Measurements from ENCODE around the gene PXDC1. TPM values are rescaled to one million over a fixed set of nuclear protein-coding genes. Genes with fewer than 3 reads are reported as not detected.

PXDC1 gene
- total RNA-seq, 1 donor from 2014 or later, result 103 TPM

DNA sequence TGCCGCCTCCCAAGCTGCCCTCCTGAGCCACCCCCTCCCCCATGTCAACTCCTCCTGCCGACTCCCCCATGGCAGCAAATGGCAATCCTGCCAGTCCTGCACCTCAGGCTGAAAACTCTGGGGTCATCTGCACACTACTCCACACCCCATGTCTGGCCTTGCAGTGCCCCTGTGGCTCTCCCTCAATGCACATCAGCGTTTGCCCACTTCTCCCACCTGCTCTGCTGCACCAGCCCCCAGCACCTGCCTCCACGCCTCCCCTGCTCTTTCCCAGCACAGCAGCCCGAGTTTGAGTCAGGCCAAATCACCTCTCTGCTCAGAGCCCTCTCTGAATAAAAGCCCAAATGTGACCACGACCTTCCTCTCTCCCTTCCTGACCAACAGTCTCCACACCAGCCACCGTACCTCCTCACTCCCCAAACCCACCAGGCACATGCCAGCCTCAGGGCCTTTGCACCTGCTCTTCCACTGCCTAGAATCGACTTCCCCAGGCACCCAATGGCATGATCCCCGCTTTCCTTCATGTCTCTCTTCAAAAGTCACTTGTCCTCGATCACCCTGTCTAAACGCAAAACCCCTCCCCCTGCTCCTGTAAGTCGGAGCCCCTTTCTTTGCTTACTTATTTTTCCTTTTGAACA lies 4.3 kb downstream of the PXDC1 start:
- DNase-seq (ENCODE audit: low read depth in 2 of 2), result peak in 1 of 2 donors; percentile 42

DNA sequence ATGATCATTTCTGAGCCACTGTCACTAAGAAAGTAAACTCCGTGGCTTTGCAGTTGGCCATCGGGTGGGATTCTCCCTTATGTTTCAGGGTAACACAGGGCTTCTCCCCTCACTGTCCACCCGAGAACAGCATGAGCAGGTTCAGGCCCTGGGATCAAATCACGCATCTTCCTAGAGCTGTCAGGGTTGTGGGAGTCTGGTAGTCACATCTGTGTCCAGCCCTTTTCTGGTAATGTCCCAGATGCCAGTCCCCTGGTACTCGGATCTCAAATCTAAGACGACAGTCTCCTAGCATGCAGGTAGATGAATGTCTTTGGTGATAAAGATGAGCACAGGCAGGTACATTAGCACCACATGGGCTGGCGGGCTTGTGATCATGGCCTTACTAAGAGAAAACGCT lies 4.8 kb downstream of the PXDC1 start:
- DNase-seq (ENCODE audit: low read depth in 2 of 2), result no peak

DNA sequence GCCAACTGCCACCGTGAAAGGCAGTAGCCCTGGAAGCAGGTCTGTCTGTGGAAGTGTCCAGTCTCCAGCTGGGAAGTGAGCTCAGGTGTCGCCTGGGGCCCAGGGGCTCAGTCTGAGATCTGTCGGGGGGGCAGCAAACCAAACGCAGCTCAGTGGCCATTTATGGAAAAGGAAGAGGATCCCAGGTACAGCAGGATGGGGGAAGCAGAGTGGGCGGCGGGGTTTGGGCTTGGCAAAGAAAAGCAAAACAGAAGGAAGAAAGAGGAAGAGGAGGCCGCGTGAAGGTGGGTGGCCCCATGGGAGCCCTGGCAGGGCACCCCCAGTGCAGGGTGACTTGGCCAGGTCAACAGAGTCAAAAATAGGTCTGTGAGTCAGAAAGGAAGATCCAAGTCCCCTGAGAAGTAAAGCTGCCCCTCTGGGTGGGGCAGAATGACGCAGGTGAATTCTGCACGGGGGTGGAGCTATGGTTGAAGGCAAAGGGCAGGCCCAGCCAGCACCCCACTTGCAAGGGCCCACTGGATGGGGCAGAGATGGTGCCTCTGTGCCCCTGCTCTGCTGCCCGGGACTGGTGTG lies 5.3 kb downstream of the PXDC1 start:
- DNase-seq (ENCODE audit: low read depth in 2 of 2), result peak in 1 of 2 donors; percentile 17

DNA sequence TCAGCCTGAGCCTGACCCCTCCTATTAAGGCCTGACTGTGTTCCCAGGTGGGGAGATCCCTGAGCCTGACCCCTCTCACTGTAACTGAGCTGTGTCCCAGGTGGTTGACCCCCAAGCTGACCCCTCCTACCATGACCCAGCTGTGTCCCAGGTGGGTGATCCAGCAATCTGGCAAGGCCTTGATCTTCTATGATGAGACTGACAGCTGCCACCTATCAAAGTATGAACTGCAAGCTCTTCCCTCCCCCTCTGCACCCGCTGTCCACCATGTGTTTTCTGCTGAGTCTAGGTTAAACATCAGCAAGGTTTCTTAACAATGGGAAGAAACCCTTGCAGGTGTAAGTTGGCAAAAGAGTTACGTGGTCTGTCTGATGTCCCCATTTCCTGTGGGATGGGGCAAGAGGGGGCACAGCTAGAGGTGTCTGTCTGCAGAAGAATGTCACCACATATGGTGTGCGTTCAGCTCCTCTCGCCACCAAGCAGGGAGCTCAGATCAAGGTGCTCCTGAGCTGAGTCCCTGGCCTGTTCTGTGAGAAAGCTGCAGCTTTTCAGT lies 5.9 kb downstream of the PXDC1 start:
- DNase-seq (ENCODE audit: low read depth in 2 of 2), result peak in 1 of 2 donors; percentile 30

DNA sequence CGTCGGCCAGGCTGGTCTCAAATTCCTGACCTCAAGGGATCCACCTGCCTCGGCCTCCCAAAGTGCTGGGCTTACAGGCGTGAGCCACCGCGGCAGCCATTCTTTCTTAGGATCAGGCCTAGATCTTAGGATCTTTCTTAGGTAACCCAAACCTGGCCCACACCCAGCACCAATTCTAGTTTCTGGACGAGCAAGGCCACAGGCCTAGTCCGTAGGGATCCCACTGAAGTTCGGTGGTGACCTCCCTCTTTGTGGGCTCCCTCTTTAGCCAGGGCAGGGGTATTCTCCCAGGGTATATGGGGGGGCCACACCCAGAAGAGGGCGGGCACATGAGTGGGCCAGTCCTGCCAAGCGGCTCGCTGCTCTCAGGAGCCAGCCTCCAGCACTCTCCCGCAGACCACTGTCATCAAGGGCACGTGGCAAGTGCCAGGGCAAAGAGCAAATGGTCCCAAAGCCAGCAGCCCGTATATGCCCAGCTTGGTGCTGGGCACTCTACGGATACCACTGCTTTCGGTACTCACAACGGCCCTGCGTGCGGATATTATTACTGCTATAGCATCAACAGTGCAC lies 6.5 kb downstream of the PXDC1 start:
- DNase-seq (ENCODE audit: low read depth in 2 of 2), result no peak

DNA sequence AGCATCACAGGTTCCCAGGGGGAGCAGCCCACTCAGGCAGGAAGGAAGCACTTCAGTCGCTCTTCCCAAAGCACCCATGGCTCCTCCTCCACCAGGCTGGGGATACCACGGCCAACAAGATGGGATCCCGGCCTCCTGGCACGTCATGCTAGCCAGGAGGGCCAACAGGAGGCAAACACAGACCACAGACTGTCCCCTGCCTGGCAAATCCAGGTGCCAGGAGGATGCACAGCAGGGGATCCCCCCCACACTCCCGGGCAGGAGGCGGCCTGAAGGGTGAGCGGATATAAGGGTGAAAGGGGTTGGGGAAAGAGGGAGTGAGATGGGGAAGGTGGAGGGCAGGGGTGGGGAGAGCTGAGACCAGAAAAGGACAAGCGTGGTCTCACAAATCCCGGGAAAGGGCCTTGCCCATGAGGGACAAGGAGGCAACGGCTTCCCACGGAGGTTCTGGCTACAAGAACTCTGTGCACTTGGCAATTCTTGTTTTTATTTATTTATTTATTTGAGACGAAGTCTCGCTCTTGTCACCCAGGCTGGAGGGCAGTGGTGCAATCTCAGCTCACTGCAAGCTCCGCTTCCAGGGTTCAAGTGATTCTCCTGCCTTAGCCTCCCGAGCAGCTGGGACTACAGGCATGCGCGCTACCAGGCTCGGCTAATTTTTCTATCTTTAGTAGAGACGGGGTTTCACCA lies 7.2 kb downstream of the PXDC1 start:
- peak; percentile 68 to 75 for DNase-seq (ENCODE audit: low read depth in 2 of 2)

DNA sequence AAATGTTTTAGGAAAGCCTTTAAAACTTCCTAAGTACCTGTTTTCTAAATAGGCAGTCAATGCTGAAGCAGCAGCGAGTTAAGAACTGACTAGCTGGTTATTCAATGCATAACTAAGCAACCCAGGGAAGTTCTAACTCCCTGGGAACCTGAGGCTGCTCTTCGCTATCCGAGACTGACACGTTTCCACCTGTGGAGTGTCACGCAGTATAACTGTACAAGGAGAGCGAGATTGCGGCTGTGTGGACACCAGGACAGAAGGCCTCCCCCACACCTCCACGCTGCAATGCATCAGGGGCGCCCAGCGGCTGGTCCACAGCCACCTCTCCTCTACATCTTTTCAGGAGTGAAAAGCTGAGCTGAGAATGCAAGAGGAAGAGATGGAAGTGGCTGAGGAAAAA lies 8.0 kb downstream of the PXDC1 start:
- peak in 1 of 2 donors; percentile 40 for DNase-seq (ENCODE audit: low read depth in 2 of 2)

DNA sequence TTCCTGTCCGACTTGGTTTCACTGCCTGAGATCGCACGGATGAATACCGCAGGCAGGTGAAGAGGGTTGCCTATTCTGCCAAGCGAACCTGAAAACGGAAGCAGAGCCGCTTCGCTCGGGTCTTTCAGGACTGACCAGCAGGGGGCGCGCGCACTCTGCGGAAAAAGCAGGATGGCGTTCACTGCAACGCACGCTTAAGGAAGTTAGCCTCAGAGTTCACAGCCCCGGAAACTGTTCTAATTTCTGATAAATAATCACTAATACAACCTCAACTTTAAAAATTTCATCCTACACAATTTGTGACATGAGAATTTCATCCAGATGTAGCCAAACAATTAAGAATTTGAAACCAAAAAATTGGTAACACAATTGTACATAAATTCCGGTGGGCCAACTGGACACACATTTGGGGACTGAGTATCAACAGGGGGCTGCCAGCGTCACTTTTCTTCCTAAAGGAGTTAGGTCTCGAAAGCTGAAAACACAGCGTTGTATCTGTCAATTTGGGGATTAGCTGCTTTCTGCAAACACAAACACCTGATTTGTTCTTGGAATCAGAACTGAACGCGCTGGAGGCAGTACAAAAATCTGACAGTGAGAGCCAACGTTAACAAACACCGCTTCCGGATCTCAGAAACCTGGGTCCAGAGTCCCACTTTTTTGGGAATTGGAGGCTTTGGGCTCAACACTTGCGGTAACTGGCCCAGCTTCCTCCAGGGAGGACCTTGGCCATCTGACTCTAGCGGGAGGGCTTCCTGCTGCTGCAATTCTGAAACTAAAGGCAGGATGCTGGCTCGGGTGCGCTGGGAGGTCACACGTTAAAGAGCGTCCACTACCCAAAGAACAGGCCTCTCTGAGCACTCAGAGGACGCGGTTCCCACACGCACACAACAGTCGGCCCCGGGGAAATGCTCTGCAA lies 8.8 kb downstream of the PXDC1 start:
- peak; percentile 85 to 90 for DNase-seq (ENCODE audit: low read depth in 2 of 2)

DNA sequence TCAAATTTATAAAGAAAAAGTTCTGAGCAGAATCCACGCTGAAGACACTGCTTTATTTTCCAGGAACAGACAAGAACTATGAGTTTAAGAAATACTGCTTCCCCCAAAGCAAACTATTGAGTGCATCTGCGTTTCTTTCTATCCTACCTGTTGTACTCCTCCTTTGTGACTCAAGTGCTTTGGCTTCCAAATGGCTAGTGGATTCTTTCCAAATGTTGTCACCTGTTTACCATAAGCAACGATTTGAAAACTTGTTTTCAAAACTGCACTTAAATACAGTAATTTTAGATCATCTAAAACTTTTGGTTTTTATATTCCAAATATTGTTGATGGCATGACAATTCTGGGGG lies 9.5 kb downstream of the PXDC1 start:
- DNase-seq (ENCODE audit: low read depth in 2 of 2), result no peak

DNA sequence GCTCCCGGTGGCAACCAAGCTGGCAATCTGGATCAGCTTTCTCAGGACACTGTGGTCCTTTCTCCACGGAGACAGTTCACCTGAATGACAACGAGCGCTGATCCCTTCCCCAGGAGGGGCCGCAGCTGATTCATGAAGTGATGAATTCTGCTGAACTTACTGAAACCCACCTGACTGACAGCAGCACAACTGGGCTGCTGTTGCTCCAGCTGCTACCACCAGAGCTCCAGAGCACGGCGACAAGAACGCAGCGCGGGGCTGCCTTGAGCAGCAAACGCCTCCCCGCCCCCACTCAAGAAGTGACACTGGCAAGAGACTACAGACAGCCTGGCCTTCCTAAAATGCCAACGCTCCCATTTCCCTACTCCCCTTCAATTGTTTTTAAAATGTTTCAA lies 10.0 kb downstream of the PXDC1 start:
- DNase-seq (ENCODE audit: low read depth in 2 of 2), result peak in 1 of 2 donors; percentile 31

DNA sequence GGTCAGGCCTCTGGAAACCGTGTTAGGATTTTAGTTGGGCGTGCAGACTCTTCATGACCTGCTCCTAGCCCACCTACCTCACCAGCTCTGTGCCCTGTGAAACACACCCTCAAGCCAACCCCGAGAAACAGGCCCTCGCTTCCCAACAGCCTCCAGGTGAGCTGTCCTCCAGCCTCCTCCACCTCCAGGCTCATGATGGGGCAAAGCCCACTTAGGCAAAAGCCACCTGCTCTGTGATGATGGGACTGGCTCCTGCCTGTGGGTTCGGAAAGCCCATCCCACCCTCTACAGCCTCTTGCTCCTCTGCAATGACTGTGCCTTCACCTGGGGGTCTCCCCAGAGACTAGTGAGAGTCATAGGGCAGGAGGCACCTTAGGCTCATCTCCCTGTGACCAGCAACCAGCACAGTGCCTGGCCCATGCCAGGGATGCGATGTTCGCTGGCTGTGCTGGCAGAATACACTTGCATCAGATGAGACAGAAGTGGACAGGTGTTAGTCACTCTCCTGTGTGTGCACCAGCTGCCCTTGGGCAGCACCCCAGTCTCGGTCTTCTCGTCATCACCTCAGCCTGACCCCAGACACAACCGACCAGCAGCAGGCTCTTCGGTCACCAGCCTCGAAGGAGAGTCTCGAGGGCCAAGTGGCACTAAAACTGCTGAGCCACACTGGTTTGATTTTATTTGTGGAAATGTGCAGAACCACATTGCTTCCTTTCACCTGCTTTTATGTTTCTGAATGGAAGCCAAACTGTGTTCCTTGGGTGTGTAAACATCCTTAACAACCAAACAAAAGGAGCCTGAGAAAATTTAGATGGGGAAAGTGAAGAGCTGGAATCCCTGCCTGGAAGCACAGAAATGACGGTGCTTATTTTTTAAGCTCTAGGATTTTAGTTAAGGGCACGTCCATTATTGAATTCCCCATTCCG lies 10.7 kb downstream of the PXDC1 start:
- DNase-seq (ENCODE audit: low read depth in 2 of 2), result peak in 1 of 2 donors; percentile 32

DNA sequence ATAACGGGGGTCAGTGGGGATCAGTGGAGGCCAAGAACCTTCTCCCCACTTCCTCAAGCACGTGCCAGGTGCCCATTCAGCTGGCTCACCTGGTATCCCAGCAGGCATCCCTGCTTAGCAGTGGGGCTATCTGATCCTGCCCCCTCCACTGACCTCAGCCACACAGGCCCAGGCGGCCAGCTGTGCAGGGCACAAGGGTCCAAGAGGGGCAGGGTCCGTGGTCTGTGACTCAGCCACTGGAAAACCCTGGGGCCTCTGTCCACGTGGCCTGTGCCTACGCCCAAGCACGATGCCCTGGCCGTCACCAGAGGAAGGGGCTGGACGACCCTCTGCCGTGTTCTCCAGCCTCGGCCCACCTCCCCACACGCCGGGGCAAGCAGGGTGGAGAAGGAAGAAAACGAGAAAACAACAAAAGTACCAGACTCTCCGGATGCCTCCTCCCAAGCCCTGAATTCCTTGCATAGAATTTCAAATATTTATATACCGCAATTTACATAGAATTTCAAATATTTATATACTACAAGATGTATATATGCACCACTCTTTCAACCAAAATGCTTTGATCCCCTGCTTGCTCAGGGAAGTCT lies 12.1 kb downstream of the PXDC1 start:
- peak in 1 of 2 donors; percentile 32 for DNase-seq (ENCODE audit: low read depth in 2 of 2)

DNA sequence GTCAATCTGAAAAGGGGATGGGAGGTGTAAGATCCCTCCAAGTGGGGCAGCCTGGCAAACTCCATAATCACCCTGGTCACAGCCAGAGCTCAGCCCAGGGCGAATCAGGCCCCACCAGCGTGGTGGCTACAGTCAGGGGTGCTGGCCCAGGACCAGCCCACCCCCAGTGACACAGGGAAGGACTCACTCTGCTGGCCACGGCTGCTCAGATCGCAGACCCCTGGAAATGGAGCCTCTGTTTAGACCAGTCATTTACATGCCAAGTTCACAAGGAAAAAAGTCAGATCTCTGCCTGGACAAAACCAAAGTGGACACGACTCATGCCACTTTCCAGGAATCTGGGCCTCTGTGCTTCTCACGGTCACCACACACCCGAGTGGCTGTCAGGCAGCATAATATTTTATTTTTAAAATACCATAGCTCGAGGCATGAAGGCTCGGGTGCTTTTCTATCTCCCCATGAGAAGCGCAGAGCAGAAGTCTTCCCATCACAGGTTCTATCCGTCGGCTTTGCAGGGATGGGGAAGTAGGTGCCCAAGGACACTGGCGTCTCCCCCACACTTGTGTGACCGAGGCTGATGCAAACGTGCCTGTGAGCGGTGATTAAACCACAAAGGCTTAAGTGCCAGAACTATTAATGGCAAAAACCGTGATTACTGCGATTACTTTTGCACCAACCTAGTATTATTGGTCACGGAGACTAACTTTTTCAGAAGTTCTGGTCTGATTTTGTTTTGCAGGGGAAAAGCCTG lies 13.0 kb downstream of the PXDC1 start:
- peak in 1 of 2 donors; percentile 18 for DNase-seq (ENCODE audit: low read depth in 2 of 2)

DNA sequence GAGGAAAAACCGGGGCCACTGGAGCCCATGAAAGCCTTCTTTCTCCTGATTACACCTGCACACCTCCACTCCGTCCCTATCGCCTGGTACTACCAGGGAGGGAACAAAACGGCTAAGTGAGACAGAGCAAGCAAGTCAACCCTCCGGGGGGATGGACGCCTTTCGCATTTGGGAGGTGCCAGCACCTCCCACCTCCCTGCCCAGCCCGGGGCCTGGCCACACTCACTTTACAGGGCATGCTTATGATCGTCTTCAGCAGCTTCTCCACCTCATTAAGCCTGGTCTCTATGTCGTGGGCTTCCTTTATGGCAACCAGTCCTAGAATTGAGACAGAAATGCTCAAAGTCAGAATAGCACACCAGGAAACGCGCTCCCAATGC lies 13.7 kb downstream of the PXDC1 start:
- peak in 1 of 2 donors; percentile 14 for DNase-seq (ENCODE audit: low read depth in 2 of 2)

DNA sequence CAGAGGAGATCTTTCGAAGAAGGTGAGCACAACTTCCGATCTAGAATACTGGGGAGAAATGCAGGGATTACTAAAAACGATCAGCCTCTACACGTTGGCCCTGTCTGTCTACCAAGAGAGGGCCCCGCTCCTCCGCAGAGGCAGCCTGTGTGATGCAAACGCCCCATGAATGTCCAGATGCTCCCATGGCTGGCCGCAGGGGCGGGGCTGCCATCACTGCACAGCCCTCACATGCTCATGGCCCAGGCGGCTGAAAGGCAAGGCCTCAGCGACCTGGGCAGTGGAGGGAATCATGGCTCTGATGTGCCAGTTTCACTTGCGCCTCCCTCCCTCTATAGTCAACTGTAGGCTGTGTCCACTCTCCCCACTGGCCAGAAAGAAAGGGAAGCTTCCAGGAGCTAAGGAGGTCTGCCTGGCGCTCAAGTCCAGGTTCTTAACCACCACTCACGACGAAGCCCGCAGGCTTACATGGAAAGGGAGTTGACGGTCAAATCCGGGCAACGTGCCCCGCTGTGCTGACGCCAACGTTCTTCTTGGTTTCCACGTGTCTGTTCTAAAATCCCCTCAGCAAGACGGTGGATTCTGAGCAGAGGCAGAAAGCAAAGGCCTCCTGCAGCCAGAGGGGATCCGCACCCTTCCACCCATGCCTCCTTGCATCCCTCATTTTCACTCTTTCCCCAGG lies 14.2 kb downstream of the PXDC1 start:
- DNase-seq (ENCODE audit: low read depth in 2 of 2), result peak in 1 of 2 donors; percentile 26

DNA sequence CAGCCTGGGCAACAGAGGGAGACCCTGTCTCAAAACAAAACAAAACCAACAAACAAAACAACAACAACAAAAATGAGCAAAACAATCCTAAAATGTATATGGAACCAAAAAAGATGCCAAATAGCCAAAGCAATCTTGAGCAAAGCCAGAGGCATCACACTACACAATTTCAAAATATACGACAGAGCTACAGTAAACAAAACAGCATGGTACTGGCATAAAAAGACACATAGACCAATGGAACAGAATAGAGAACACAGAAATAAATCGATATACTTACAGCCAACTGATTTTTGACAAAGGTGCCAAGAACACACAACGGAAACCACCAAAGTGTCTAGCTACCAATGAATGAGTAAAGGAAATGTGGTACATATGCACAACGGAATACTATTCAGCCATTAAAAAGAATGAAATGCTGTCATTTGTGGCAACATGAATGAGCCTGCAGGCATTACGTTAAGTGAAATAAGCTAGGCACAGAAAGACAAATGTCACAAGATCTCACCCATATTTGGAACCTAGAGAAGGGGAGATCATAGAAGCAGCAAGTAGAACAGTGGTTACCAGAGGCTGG lies 16.4 kb downstream of the PXDC1 start:
- no peak for DNase-seq (ENCODE audit: low read depth in 2 of 2)

DNA sequence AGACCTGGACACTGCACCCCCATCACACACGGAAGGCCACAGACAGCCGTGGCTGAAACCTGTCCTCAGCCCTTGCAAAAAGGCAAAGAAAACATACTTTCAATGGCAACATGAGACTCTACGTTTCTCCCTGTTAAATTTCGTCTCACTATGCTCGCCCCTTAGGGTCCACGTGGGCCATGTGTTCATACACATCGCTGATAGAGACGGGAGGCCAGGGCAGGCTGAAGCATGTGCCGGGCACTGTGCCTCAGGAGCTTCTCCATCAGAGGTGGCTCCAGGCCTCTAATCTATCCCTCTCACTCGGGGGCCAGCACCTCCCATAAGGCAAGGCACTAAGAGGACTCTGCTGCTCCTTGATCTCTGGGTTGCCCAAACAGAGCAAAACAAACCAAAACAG lies 17.5 kb downstream of the PXDC1 start:
- DNase-seq (ENCODE audit: low read depth in 2 of 2), result no peak

DNA sequence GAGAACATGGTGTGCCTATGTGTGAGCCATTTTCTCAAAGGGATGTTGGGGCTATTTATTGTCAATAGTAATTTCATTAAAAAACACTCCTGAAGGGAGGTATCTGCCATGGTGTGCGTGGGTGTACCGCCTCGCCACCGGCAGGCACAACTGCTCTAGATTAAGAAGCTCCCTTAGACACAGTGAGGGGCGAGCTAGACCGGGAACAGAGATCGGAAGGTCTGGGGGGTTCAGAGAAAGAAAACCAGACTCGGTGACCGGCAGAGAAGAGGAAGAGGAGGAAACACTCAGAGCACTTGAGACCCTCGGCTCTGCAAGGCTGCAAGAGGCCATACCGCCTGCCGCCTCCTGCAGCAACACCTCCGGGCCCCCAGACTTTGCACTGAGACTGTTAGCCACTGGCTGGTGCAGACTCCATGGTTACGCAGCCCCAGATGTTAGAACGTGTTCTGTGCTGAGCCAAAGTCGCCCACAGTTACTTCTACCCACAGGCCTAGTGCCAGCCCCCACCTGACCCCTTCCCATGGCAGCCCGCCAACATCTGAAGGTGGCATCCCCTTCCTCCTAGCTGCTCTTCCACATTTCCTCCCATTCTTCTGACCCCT lies 18.1 kb downstream of the PXDC1 start:
- DNase-seq (ENCODE audit: low read depth in 2 of 2), result peak in 1 of 2 donors; percentile 14

All from lung microvascular endothelial cell (primary cell).